Uterus (tissue), 4 donors: Measurements from ENCODE around the gene RBM26. TPM values are rescaled to one million over a fixed set of nuclear protein-coding genes. Genes with fewer than 3 reads are reported as not detected.

Experiments used
- DNase-seq, 2 donors: peaks; one replicate each; pipeline ENCODE4 v3.0.0-alpha.2; 2019 to 2020
- H3K27ac ChIP-seq, 2 donors: fragments of 200-600 bp; sonication (generic); 1 replicate in 1 of 2; 2 replicates in 1 of 2; pipeline ENCODE4 v1.5.1; 2016 to 2018
- H3K27me3 ChIP-seq, 2 donors: fragments of 200-600 bp; sonication (generic); one replicate each; pipeline ENCODE4 v1.5.1; 2018 to 2019; ENCODE audit warnings: control low read depth in 1 of 2
- H3K36me3 ChIP-seq, 2 donors: fragments of 200-600 bp; sonication (generic); one replicate each; pipeline ENCODE4 v1.5.1; 2019; ENCODE audit warnings: control low read depth in 1 of 2
- H3K4me1 ChIP-seq, 2 donors: fragments of 200-600 bp; sonication (generic); one replicate each; pipeline ENCODE4 v1.5.1; 2018 to 2019; ENCODE audit warnings: control low read depth in 1 of 2
- H3K4me3 ChIP-seq, 2 donors: fragments of 200-600 bp; sonication (generic); 1 replicate in 1 of 2; 2 replicates in 1 of 2; pipeline ENCODE4 v1.5.1; 2018 to 2019; ENCODE audit warnings: mild to moderate bottlenecking in 1 of 2
- H3K9me3 ChIP-seq, 2 donors: fragments of 200-600 bp; sonication (generic); one replicate each; pipeline ENCODE4 v1.5.1; 2019; ENCODE audit warnings: control low read depth in 1 of 2
- CTCF ChIP-seq, 4 experiments: fragments of 200-600 bp in 2 of 4; fragments of 450-650 bp in 2 of 4; sonication (generic) in 2 of 4; IDR thresholded peaks; one replicate each; pipeline ENCODE4 v1.5.1; 2016 to 2019; ENCODE audit warnings: antibody characterized with exemption in 4 of 4, mild to moderate bottlenecking in 2 of 4, moderate library complexity in 1 of 4
- POLR2A ChIP-seq, 2 donors: fragments of 450-650 bp; IDR thresholded peaks; one replicate each; pipeline ENCODE4 v1.6.1; 2016; ENCODE audit warnings: antibody characterized with exemption in 2 of 2, mild to moderate bottlenecking in 1 of 2, moderate library complexity in 1 of 2
- intact Hi-C: fragments of 100-400 bp; cut with DNase I; formaldehyde crosslinking; loops from one replicate; pipeline ENCODE4 v1.15.1; 2023; ENCODE audit warnings: low total_unique reads
- total RNA-seq, 4 donors: library from RNA; depleted of rRNA in 3 of 4; stranded (reverse); fragments of >200 nt in 3 of 4; gene quantifications; one replicate each; pipeline versions ENCODE4 v1.1.0 to v1.2.4, GENCODE V29; 2014 to 2023
- donor health status: DM: yes; HTN: yes; CAD: no.

The RBM26 gene
- total RNA-seq, 4 donors from 2014 or later = 33.8 to 83.8 (median 54.5) TPM

GRCh38 chr13:79450110-79450509 lies 44.1 kb upstream of the RBM26 start:
- no peaks in the 10 kb centered on the region for H3K27me3 ChIP-seq
- intact Hi-C loops = no loop called here
- no peak overlapping the region for H3K4me3 ChIP-seq
- no peaks in the 10 kb centered on the region for H3K9me3 ChIP-seq
- no peak overlapping the region for H3K27ac ChIP-seq
- TF ChIP-seq POLR2A (IDR thresholded peaks at IDR 0.05) = no peak
- no peak for TF ChIP-seq CTCF (IDR thresholded peaks at IDR 0.05)
- no peaks in the 10 kb centered on the region for H3K4me1 ChIP-seq
- H3K36me3 ChIP-seq = no peaks in the 10 kb centered on the region
- DNase-seq = no peak

- no peaks in the 10 kb centered on the region for H3K4me1 ChIP-seq
- H3K27me3 ChIP-seq = no peaks in the 10 kb centered on the region
- intact Hi-C loops = no loop called here
- no peaks in the 10 kb centered on the region for H3K9me3 ChIP-seq
- H3K4me3 ChIP-seq = no peak overlapping the region
- no peak overlapping the region for H3K27ac ChIP-seq
- no peak for DNase-seq
- H3K36me3 ChIP-seq = no peaks in the 10 kb centered on the region
- TF ChIP-seq CTCF (IDR thresholded peaks at IDR 0.05) (no peak), POLR2A (IDR thresholded peaks at IDR 0.05) (no peak)
Observed at GRCh38 chr13:79448413-79448812, 42.4 kb upstream of the RBM26 start.

- TF ChIP-seq POLR2A (IDR thresholded peaks at IDR 0.05) (no peak), CTCF (IDR thresholded peaks at IDR 0.05) (no peak)
- H3K27me3 ChIP-seq = no peaks in the 10 kb centered on the region
- H3K36me3 ChIP-seq = no peaks in the 10 kb centered on the region
- H3K27ac ChIP-seq = no peak overlapping the region
- no peak for DNase-seq
- no peaks in the 10 kb centered on the region for H3K9me3 ChIP-seq
- intact Hi-C loops = no loop called here
- H3K4me1 ChIP-seq = no peaks in the 10 kb centered on the region
- no peak overlapping the region for H3K4me3 ChIP-seq
Observed at GRCh38 chr13:79447741-79448140, 41.7 kb upstream of the RBM26 start.

- Histone ChIP-seq H3K4me1 (no peaks in the 10 kb centered on the region), H3K36me3 (no peaks in the 10 kb centered on the region), H3K4me3 (no peak overlapping the region), H3K27me3 (no peaks in the 10 kb centered on the region), H3K9me3 (no peaks in the 10 kb centered on the region), H3K27ac (no peak overlapping the region)
- DNase-seq = no peak
- TF ChIP-seq CTCF (IDR thresholded peaks at IDR 0.05) (no peak), POLR2A (IDR thresholded peaks at IDR 0.05) (no peak)
- intact Hi-C loops = no loop called here
Observed at GRCh38 chr13:79447141-79447540, 41.1 kb upstream of the RBM26 start.

- Histone ChIP-seq H3K4me3 (no peak overlapping the region), H3K4me1 (no peaks in the 10 kb centered on the region), H3K27ac (no peak overlapping the region), H3K27me3 (no peaks in the 10 kb centered on the region), H3K9me3 (no peaks in the 10 kb centered on the region), H3K36me3 (no peaks in the 10 kb centered on the region)
- DNase-seq = no peak
- intact Hi-C loops = no loop called here
- TF ChIP-seq CTCF (IDR thresholded peaks at IDR 0.05) (no peak), POLR2A (IDR thresholded peaks at IDR 0.05) (no peak)
Observed at GRCh38 chr13:79445968-79446645, 40.1 kb upstream of the RBM26 start.
